ENCODE results near the gene GLT6D1.

The GLT6D1 gene

DNA sequence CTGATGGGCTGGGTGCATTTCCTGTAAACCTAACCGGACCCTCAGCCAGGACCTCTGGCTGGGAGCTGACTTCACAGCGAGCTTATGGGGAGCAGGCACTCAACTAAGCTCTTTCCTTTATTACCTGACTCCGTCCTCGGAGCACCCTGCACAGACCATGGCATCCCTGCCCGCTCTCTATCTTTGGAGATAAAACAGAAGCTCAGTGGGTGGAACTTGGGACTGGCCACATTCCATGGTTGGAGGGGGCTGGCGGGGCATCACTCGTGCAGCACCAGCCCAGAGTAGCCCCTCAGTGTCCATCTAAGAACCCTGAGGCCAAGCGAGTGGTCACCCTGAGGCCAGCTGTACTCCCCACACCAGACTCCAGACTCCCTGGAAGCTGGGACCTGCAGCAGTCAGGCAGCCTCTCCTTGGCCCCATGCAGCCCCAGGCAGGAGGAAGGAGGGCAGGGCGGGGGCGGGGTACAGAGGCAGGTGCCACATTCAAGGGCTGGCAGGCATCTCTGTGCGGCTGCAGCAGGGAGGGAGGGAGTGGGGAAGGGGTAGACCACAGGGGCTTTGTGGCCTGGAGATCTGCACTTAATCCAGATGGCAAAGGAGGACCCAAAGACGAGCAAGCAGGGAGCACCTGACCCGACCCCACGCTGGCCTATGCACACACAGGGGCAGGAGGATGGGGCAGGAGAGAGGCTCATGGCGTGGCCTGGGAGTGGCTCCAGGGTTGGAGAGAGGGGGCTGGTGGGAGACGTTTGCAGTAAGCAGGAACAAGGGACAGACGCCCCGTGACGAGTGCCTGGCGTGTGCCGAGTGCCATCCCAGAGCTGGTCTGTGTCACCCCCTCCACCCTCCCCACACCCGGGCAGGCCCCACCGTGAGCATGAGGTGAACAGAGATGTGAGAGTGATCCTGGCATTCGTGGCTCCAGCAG lies 26.1 kb downstream of the GLT6D1 start:
- intact Hi-C loops (cut with DNase I): no loop called here
- DNase-seq: peak in 4 of 42 donors; percentile 13 to 28 (median 19)

DNA sequence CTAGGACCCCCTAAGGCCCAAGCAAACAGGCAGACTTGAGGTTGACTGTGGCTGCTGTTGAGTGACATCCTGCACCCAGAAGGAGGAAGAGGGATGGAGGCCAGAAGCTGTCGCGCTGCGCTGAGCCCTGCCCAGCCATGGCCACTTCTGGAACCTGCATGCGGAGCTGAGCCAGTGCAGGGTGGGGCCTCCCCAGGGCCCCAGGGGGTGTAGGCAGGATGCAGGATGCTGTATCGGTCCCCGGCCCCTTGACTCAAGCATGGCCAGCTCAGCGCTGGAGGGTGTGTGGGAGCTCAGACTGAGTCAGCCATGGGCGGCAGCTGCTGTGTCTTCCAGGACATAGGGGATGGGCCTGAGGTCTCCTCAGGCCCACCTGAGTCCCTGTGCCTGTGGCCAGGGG lies 26.9 kb downstream of the GLT6D1 start:
- intact Hi-C loops (cut with DNase I): no loop called here
- peak in 5 of 42 donors; percentile 6 to 40 (median 20) for DNase-seq

DNA sequence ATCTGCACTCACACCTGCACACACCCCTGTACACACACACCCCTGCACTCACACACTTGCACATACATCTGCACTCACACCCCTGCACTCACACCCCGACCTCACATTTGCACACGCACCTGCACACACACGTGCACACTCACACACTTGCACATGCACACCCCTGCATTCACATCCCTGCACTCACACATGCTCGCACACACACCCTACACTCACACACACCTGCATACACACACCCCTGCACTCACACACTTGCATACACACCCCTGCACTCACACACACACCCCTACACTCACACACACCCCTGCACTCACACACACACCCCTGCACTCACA lies 27.5 kb downstream of the GLT6D1 start:
- peak in 2 of 42 donors; percentile 9 to 21 for DNase-seq
- intact Hi-C loops (cut with DNase I): no loop called here

DNA sequence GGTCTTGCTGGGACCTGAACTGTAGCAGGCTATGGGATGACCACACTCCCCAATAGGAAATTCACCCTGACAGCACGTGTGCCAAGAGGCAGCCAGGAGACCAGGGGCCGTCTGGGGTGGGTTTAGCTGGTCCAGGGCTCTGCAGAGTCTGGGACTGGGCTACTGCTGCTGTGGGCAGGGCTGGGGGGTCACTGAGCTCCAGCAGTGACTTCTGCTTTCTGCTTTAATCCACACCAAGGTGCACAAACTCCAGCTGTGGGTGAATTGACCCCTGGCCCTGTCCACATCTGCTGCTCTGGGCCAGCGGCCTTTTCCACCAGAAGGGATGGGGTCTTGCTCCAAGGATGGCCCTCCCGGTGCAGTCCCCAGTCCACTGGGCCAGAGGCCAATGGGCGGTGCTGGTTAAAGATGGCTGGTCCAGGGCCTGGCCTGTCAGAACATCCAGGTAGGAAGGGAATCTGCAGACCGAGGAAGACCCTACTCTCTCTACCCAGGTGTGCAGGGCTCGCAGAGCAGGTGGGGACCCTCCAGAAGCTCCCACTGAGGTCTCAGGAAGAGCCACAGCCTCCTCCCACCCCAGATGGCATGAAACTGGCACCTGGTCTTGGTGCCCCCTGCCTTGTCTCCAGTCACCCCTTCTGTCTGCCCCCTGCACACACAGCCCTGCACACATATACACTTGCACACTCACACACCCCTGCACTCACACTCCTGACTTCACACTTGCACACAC lies 28.0 kb downstream of the GLT6D1 start:
- intact Hi-C loops (cut with DNase I): no loop called here
- peak in 6 of 42 donors; percentile 1 to 33 (median 14) for DNase-seq

DNA sequence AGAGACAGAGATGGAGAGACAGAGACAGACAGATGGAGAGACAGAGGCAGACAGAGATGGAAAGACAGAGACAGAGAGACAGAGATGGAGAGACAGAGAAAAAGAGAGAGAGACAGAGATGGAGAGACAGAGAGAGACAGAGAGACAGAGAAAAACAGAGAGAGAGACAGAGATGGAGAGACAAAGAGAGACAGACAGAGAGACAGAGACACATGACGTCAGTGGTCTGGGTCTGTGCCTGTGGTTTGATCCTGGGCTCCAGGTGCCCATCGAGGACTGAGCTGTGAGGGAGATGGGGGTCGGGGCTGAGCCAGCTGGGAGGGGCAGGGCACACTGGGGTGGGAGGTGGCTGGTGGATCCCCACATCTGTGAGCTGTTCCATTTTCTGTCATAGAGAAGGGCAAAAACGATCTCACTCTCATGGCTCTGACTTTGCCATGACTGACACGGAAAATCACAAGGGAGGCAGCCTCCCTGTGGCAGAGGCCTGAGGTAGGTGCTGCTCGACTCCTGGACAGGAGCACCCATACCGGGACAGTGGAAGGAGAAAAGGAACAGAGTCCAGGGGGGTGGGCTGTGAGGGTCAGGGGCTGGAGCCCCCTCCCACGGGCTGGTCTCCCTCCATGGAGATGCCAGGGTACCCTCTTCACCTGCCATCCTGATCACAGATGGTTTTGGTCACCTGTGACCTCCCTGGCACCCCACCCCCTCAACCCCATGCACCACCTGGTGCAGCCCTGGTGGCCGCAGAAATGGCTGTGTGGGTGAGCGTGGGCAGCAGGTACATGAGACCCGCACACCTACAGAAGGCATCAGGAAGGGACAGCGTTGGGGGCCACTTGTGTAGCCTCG lies 28.8 kb downstream of the GLT6D1 start:
- peak in 7 of 42 donors; percentile 1 to 23 (median 10) for DNase-seq
- intact Hi-C loops (cut with DNase I): no loop called here

DNA sequence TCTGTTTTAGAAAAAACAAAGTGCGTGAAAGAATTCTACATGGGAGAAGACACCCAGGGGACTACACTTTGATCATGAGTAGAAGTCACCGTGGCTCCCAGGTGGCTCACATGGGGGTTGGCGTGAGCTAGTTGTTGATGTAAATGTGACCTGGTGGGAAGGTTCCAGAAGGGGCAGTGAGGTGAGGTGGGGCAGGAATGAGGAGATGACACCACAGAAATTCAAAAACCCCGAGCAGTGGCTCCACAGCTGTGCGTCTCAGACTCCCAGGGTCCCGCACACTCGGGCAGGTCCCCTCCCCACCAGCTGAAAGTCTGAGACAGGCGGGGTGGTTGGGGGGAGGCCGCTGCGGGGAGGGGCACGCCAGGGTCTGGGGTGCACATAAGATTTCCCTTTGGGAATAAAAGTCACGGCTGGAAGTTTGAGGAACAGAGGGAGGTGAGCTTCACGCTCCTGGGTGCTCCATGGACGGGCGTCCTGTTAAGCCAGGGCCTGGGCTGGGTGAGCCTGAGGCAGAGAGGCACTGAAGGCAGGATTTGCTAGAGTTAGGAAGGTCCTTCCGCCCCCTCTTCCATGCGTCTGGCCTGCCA lies 29.9 kb downstream of the GLT6D1 start:
- intact Hi-C loops (cut with DNase I): loop anchor here (10.0 kb wide), 1 partner anchor 515 kb away; no protein-coding TSS in a partner anchor
- DNase-seq: peak in 7 of 42 donors; percentile 1 to 29 (median 12)

DNA sequence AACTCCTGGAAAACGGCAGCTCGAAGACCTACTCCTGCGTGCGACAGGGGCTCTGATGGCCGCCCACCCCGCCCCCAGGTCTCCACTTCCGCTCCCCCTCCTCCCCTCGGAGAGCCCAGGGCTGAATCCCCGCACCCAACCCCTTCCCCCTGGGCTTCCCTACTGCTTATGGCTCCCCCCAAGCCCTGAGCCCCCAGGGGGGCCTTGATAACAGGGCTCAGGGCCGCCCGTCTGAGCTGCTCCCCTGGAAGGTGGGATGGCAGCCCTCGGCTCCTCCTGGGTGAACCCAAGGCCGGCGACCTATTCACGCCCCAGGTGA lies 30.4 kb downstream of the GLT6D1 start:
- intact Hi-C loops (cut with DNase I): loop anchor here (10.0 kb wide), 1 partner anchor 516 kb away; no protein-coding TSS in a partner anchor
- peak in 4 of 42 donors; percentile 10 to 23 (median 18) for DNase-seq

DNA sequence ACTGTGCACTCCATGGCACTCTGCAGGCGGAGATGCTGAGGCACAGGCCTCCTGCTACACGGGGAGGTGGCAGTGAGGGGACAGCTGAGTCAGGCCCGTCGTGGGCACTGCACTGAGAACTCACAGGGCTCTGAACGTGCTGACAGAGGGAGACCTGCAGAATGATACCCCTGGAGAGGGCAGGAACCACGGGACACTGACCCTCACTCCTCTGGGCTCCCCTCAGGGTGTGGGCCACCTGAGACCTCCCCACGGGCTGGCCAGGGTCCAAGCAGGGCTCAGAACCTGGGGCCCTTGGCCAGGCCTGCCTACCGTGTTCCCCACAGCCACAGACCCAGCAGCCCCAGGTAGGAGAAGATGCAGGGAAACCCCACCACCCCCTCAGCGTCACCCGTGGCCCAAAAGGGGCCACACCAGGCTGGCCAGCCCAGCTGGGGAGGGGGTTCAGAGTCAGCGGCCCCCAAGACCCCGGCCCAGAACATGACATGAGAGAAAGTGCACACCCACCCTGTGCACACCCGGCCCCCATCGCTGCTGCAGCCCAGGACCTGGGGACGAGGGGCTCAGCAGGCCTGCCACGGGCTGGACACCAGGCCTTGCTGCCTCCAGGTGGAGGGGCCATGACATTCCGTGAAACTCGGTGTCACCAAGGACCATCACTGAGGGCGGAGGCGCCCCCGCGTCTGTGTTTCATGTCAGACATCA lies 30.9 kb downstream of the GLT6D1 start:
- intact Hi-C loops (cut with DNase I): loop anchor here (10.0 kb wide), 1 partner anchor 516 kb away; no protein-coding TSS in a partner anchor
- peak in 9 of 42 donors; percentile 3 to 36 (median 23) for DNase-seq

DNA sequence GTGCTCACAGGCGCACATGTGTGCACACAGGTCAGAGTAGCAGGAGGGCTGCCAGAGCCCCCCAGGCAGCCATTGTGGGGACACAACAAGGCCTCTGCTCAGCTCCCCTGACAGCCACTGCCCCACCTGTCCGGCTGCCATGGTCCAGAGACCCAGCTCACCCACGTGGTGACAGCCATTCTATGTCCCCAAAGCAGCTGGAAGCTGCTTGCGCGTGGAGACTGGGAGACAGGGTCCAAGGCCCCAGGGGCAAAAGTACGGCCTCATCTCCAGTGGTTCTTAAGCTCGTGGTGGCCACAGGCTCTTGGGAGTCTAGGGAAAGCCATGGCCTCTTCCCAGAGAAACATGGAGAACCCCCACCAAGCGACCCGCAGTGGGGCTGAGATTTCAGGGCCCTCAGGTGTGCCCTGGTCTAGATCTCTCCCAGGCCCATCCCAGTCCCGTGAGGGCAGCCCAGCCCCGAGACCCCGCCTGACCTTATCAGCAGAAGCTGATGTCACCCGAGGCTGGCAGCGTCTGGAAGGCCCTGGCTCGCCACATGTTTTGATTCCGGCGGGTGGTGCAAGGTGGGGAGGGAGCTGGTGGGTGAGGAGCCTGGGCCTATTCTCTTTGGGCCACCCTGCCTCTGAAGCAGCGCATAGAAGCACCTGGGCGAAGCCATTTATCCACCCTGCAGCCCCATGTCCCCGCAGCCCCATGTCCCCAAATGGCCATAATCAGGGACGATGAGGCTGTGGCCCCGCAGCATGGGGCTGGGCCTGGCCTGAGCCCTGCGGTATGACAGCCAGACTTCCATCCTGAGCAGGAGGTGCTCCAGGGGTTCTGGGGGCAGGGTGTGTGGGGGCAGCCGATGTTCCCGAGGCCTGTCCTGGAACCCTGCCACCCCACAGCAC lies 31.7 kb downstream of the GLT6D1 start:
- intact Hi-C loops (cut with DNase I): loop anchor here (10.0 kb wide), 1 partner anchor 517 kb away; no protein-coding TSS in a partner anchor
- peak in 11 of 42 donors; percentile 6 to 36 (median 24) for DNase-seq

DNA sequence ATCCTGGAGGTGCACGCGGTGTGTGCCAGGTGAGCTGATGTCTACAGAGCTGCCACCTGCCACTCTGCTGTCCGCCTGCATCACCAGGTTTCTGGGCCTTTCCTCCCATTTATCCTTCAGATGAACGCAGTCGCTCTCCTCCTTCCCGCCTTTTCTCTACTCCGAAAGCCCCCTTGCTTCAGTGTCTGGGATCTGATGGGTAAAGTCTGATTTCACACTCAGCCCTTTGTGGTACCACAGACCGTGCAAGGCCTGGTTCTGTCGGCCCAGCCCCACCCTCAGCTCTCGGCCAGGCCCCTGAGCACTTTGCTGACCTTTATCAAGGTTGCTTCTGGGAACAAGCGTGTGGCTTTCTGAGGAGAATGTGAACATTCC lies 32.5 kb downstream of the GLT6D1 start:
- DNase-seq: peak in 8 of 42 donors; percentile 3 to 36 (median 8)
- intact Hi-C loops (cut with DNase I): loop anchor here (10.0 kb wide), 1 partner anchor 518 kb away; no protein-coding TSS in a partner anchor

DNA sequence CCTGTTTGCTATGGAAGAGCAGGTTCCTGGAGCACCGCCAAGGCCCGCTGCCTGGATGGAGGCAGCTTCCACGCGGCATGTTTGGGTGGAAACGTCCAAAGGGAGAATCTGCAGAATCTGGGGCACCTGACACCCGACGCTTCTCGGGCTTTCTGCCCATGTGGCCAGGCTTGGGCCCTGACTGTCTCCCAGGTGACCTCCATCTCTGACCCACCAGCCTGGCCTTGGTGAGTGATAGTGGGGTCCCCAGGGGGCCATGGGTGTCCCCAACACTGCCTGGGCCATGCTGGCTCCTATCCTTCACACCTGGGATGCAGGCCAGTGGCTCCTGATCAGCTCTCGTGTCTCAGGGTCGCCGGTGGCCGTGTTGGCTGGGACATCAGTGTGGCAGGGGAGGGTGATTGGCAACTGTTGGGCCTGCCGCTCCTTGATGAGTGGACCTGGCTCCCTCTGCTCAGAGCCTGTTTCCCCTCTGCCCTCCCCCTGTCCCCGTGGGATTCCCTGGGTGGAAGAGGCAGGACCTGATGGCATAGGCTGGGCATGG lies 34.0 kb downstream of the GLT6D1 start:
- peak in 25 of 42 donors; percentile 8 to 45 (median 27) for DNase-seq
- intact Hi-C loops (cut with DNase I): loop anchor here (10.0 kb wide), 1 partner anchor 519 kb away; no protein-coding TSS in a partner anchor

DNA sequence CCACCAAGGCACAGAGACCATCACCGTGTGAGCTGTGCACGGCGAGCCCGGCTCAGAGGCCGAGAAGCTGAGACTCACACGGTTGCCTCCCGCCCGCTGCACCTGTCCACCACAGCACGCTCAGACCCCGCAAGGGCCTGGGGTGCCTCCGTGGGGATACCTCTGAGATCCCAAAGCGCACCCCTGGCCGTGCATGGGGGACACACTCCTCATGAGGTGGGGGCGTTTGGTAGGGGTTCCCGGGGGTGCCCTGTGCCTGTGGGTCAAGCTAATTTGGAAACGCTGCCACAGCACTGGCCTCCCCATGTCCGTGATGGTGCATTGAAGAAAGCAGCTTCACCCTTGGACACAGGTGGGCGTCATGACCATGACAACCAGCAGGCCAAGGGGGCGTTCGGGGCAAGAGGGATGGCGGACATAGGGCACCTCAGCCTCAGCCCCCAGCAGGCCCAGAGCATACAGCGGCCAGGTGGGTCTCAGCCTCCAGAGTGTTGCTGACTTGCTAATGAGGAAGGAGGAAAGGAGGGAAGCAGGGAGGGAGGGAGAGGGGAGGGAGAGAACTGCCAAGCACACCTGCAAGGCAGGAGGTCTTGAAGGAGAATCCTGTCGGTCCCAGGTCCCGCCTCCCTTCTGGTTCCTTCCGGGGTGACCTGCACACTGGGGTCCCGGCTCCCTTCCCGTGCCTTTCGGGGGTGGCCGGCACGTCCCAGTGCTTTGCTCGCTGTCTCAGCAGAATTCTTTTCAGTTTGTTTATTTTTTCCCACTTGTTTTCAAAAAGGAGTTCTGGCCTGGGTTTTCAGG lies 34.7 kb downstream of the GLT6D1 start:
- peak in 18 of 42 donors; percentile 6 to 47 (median 14) for DNase-seq
- intact Hi-C loops (cut with DNase I): loop anchor here (10.0 kb wide), 1 partner anchor 520 kb away; no protein-coding TSS in a partner anchor

DNA sequence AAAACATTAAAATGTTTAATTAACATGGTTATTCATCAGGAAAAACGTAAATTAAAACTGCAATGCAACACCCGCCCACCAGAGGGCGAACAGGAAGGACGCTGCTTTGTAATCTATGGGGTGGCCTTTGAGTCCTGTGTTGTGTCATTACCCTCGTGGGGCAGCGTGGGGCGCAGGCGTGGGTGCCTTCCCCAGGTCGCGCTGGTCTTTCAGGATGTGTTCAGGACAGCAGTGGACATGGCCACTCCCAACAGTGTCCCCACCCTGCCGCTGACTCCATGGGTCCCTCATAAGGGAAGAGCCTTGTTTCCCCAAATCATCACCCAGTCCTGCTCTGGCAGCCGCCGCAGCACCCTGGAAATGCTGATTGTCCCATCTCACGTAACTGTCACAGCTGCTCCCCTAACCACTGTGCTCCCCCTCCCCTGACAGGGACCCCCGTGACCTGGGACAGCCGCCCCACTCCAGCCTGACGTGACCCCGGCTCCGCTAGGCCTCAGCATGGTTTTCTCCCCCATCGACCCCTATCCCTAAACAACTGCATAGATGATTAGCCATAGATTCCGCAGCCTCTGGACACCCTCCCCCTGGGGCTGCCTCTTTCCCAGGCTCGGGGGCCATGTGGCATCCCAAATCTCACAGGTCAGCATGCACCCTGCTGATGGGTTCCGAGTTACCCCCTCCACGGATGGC lies 36.4 kb downstream of the GLT6D1 start:
- peak in 35 of 42 donors; percentile 11 to 79 (median 50) for DNase-seq
- intact Hi-C loops (cut with DNase I): loop anchor here (10.0 kb wide), 1 partner anchor 522 kb away; no protein-coding TSS in a partner anchor

DNA sequence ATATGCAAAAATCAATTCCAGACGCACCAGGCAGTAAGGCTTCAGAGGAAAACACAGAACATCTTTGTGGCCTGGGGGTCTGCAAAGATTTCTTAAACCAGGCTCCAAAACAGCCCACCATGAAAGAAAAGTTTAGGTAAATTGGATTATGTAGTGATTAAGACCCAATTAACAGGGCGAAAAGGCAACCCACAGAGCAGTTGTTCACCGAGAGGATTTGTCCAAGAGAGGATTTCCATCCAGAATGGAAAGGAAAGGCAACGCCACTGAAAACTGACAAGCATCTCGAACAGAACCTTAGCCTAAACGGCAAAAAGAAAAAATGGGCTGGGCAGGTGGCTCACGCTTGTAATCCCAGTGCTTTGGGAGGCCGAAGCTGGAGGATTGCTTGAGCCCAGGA lies 37.4 kb downstream of the GLT6D1 start:
- intact Hi-C loops (cut with DNase I): loop anchor here (10.0 kb wide), 1 partner anchor 523 kb away; no protein-coding TSS in a partner anchor
- DNase-seq: peak in 5 of 42 donors; percentile 2 to 16 (median 5)

DNA sequence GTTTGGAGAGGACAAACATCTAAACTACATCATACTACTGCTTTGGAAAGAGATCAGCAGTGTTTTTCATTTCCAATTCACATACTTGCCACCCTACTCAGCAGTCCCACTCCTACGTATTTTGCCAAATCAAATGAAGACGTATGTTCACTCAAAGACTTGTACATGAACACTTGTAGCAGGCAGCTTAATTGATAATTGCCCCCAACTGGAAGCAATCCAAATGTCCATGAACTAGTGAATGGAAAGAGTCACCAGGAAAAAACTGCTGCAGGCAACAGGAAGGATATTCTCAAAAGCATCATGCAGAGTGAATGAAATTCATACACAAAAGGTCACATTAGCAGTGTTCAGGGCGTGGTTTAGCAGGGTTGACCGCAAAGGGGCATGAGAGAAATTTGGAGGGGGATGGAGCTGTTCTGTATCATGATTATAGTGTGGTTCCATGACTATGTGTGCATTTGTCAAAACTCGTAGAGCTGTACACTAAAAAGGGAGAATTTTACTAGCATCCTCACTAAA lies 39.0 kb downstream of the GLT6D1 start:
- no peak for DNase-seq
- intact Hi-C loops (cut with DNase I): loop anchor here (10.0 kb wide), 1 partner anchor 524 kb away; no protein-coding TSS in a partner anchor

Measured in head of caudate nucleus (tissue), 42 donors.